GM21529 (cell line): ENCODE measurements around the gene THRB.

Experiments
- ATAC-seq: cut with Tn5 transposase; IDR thresholded peaks from one replicate; pipeline ENCODE4 v1.9.1; 2021; ENCODE audit not compliant: unreplicated experiment

THRB gene

GRCh38 chr3:24316887-24317383 lies 177.7 kb downstream of the THRB start:
- no peak for ATAC-seq

GRCh38 chr3:24315971-24316370 lies 178.7 kb downstream of the THRB start:
- ATAC-seq, result no peak

- no peak for ATAC-seq
Measured at GRCh38 chr3:24315356-24315755, 179.3 kb downstream of the THRB start.

GRCh38 chr3:24311881-24312280 lies 182.8 kb downstream of the THRB start:
- ATAC-seq, result no peak

GRCh38 chr3:24310887-24311286 lies 183.8 kb downstream of the THRB start:
- no peak for ATAC-seq

GRCh38 chr3:24306518-24306917 lies 188.1 kb downstream of the THRB start:
- no peak for ATAC-seq

- no peak for ATAC-seq
Measured at GRCh38 chr3:24305795-24306467, 188.7 kb downstream of the THRB start.

- no peak for ATAC-seq
Measured at GRCh38 chr3:24303057-24303754, 191.4 kb downstream of the THRB start.

- no peak for ATAC-seq
Measured at GRCh38 chr3:24302396-24302795, 192.3 kb downstream of the THRB start.

- ATAC-seq, result no peak
Measured at GRCh38 chr3:24300949-24301348, 193.7 kb downstream of the THRB start.

GRCh38 chr3:24299806-24300626 lies 194.6 kb downstream of the THRB start:
- no peak for ATAC-seq

GRCh38 chr3:24299246-24299805 lies 195.3 kb downstream of the THRB start:
- ATAC-seq, result no peak

GRCh38 chr3:24296441-24297205 lies 198.0 kb downstream of the THRB start:
- no peak for ATAC-seq

GRCh38 chr3:24294150-24294549 lies 200.5 kb downstream of the THRB start:
- no peak for ATAC-seq

- no peak for ATAC-seq
Measured at GRCh38 chr3:24291646-24292045, 203.0 kb downstream of the THRB start.

- no peak for ATAC-seq
Measured at GRCh38 chr3:24290596-24290995, 204.1 kb downstream of the THRB start.

GRCh38 chr3:24288496-24289236 lies 206.0 kb downstream of the THRB start:
- ATAC-seq, result no peak

- ATAC-seq, result no peak
Measured at GRCh38 chr3:24287755-24288450, 206.7 kb downstream of the THRB start.

GRCh38 chr3:24286405-24286804 lies 208.2 kb downstream of the THRB start:
- no peak for ATAC-seq
